ENCODE measurements around the gene ZMAT2. TPM values are rescaled to one million over a fixed set of nuclear protein-coding genes. Genes with fewer than 3 reads are reported as not detected.

Gene ZMAT2
- total and polyA plus RNA-seq, 2 donors (not counting 3 experiments of a cell fraction or from before 2014, with no cell fraction given), result 49.0 to 58.0 TPM

- no peak overlapping the region for H3K9ac ChIP-seq (replicated peaks; ENCODE audit: extremely low read depth, insufficient read depth, low read length)
- H3K36me3 ChIP-seq (ENCODE audit: control insufficient read depth in 2 of 2, extremely low read depth in 1 of 2, insufficient read depth in 2 of 2, low read length in 2 of 2), result peaks cover 21 to 32% of the 10 kb centered on the region in 2 experiments
- H3K9me3 ChIP-seq (replicated peaks; ENCODE audit: control insufficient read depth, insufficient read depth, low read length), result no peaks in the 10 kb centered on the region
- H3K27ac ChIP-seq (ENCODE audit: insufficient read depth, low read depth, low read length), result no peak overlapping the region
- dilution Hi-C loops (cut with MboI; ENCODE audit: extremely low pct_ligation_motif_present, low sequenced_read_pairs) (no loop called here), intact Hi-C loops (cut with micrococcal nuclease) (no loop called here)
- no peak overlapping the region for H3K4me3 ChIP-seq (replicated peaks in 1 of 3; ENCODE audit: insufficient read depth in 1 of 3, low read depth in 1 of 3, low read length in 3 of 3)
- H3K9me1 ChIP-seq (replicated peaks; ENCODE audit: control insufficient read depth, extremely low read depth, insufficient read depth, low read length), result no peaks in the 10 kb centered on the region
- H2AFZ ChIP-seq (ENCODE audit: low read depth, low read length), result no peak overlapping the region
- BruUV-seq (replicated peaks), result TSS peak; percentile 76
- ChIA-PET POLR2A (interaction anchor here (0.6 kb wide), 1 partner anchor 12 kb away, joined by 3 read pairs; no protein-coding TSS in a partner anchor), CTCF (interaction anchor here (0.9 to 1.4 kb wide), 2 partner anchors 9 to 35 kb away, joined by 3 to 4 read pairs; partner anchors contain the start of gene TMCO6)
- FAIRE-seq, result no peak
- H3K4me2 ChIP-seq (ENCODE audit: insufficient read depth, low read length), result no peak overlapping the region
- peaks cover 3% of the 10 kb centered on the region for H3K4me1 ChIP-seq (ENCODE audit: control insufficient read depth, extremely low read depth, insufficient read depth, low read length)
- no peak for DNase-seq (ENCODE audit: low read depth, low spot score)
- H3K27me3 ChIP-seq (ENCODE audit: control insufficient read depth in 2 of 2, insufficient read depth in 2 of 2, low read length in 2 of 2), result no peaks in the 10 kb centered on the region
- TF ChIP-seq JUN (IDR thresholded peaks at IDR 0.05; ENCODE audit: borderline replicate concordance, insufficient read depth, insufficient read length, low read depth) (no peak), MAX (IDR thresholded peaks at IDR 0.05; ENCODE audit: insufficient read depth, insufficient read length) (no peak), CTCF (IDR thresholded peaks at IDR 0.05; ENCODE audit: extremely low read depth in 1 of 2, insufficient read depth in 1 of 2, low read depth in 1 of 2, low read length in 2 of 2) (no peak), FOS (IDR thresholded peaks at IDR 0.05; ENCODE audit: borderline replicate concordance, insufficient read depth, low read length) (no peak), POLR2A (IDR thresholded peaks at IDR 0.05; ENCODE audit: low read depth, low read length) (no peak), EZH2 (IDR thresholded peaks at IDR 0.05; ENCODE audit: borderline replicate concordance, low read depth, low read length, severe bottlenecking) (no peak), MYC (IDR thresholded peaks at IDR 0.05; ENCODE audit: low read depth, low read length) (no peak), POLR2AphosphoS5 (IDR thresholded peaks at IDR 0.05; ENCODE audit: insufficient read depth, low read depth, low read length) (no peak), GATA2 (IDR thresholded peaks at IDR 0.05; ENCODE audit: insufficient read depth, insufficient read length, low read depth, low read length) (no peak)
- H4K20me1 ChIP-seq (replicated peaks; ENCODE audit: control insufficient read depth, extremely low read depth, insufficient read depth, low read length), result no peaks in the 10 kb centered on the region
- H3K79me2 ChIP-seq (ENCODE audit: control insufficient read depth, insufficient read depth, low read length), result no peaks in the 10 kb centered on the region
Observed at GRCh38 chr5:140674211-140674610, 26.0 kb upstream of the ZMAT2 start.

Data from endothelial cell of umbilical vein (primary cell).